ENCODE data around the gene TRPM3.

GRCh38 chr9:71146511-71146910, 25.1 kb upstream of the TRPM3 start:
- no peak for TF ChIP-seq MAX (IDR thresholded peaks at IDR 0.05)
- no peak for TF ChIP-seq TEAD4 (IDR thresholded peaks at IDR 0.05; ENCODE audit: low read depth, low read length)
- no peak for TF ChIP-seq POLR2AphosphoS5 (IDR thresholded peaks at IDR 0.05; ENCODE audit: low read depth, low read length)
- TF ChIP-seq TAF1 (IDR thresholded peaks at IDR 0.05; ENCODE audit: low read depth, low read length): no peak
- no peak for TF ChIP-seq CTCF (IDR thresholded peaks at IDR 0.05; ENCODE audit: control extremely low read depth in 1 of 3, insufficient read depth in 1 of 3, low read depth in 1 of 3, low read length in 3 of 3)
- TF ChIP-seq EP300 (IDR thresholded peaks at IDR 0.05; ENCODE audit: borderline replicate concordance in 1 of 2, low read depth in 2 of 2, low read length in 2 of 2): no peak
- no peak for TF ChIP-seq ATF3 (IDR thresholded peaks at IDR 0.05; ENCODE audit: insufficient read depth, low read depth, low read length)
- no peak for TF ChIP-seq CEBPB (IDR thresholded peaks at IDR 0.05; ENCODE audit: low read depth, low read length)
- TF ChIP-seq EZH2 (IDR thresholded peaks at IDR 0.05; ENCODE audit: low read depth, low read length, severe bottlenecking): no peak
- no peak for TF ChIP-seq GABPA (IDR thresholded peaks at IDR 0.05; ENCODE audit: borderline replicate concordance, insufficient read depth, low read length)
- no peak for TF ChIP-seq CHD7 (IDR thresholded peaks at IDR 0.05; ENCODE audit: insufficient replicate concordance, low read length)
- TF ChIP-seq CREB1 (IDR thresholded peaks at IDR 0.05): no peak
- TF ChIP-seq ASH2L (IDR thresholded peaks at IDR 0.05; ENCODE audit: low read length): no peak
- TF ChIP-seq SRF (IDR thresholded peaks at IDR 0.05; ENCODE audit: low read depth, low read length): no peak

All from H1 (cell line).